GM12891 (cell line): ENCODE results near the gene ZNF430.

ENCODE experiments used
- POLR2A ChIP-seq: IDR thresholded peaks from 2 replicates; pipeline ENCODE4 v1.6.1; 2011; ENCODE audit warnings: low read depth, low read length, control low read depth
- POLR2AphosphoS5 ChIP-seq: IDR thresholded peaks from 2 replicates; pipeline ENCODE4 v1.6.1; 2011; ENCODE audit warnings: low read depth, low read length, control low read depth
- SPI1 ChIP-seq: IDR thresholded peaks from 2 replicates; pipeline ENCODE4 v1.6.1; 2011; ENCODE audit warnings: low read depth, low read length, control low read depth
- TAF1 ChIP-seq: IDR thresholded peaks from 2 replicates; pipeline ENCODE4 v1.6.1; 2011; ENCODE audit warnings: low read depth, low read length, control low read depth

GRCh38 chr19:21020298-21021227 is at the start of gene ZNF430:
- TF ChIP-seq POLR2A (peak; percentile 94), POLR2AphosphoS5 (peak; percentile 93), SPI1 (peak; percentile 55), TAF1 (peak; percentile 83)
